Right lobe of liver (tissue), 4 donors: ENCODE data around the gene TARDBP.

ENCODE experiments used
- CTCF ChIP-seq, 4 donors: fragments of 200-600 bp in 3 of 4; fragments of 450-650 bp in 1 of 4; IDR thresholded peaks; one replicate each; pipeline versions ENCODE4 v1.5.1 to v1.8.0; 2016 to 2022; ENCODE audit warnings: antibody characterized with exemption in 4 of 4, mild to moderate bottlenecking in 2 of 4
- POLR2A ChIP-seq: fragments of 450-650 bp; IDR thresholded peaks from one replicate; pipeline ENCODE4 v1.6.1; 2017; ENCODE audit warnings: antibody characterized with exemption, mild to moderate bottlenecking
- donor health status: DM: no; HTN: no; CAD: no.
- donor health status: DM: no; HTN: no; CAD: no.
- donor health status: DM: no; HTN: yes; CAD: no.

- TF ChIP-seq CTCF (IDR thresholded peaks at IDR 0.05) (no peak), POLR2A (no peak)
These were observed 56.4 kb downstream of the TARDBP start for GRCh38 chr1:11068600-11069473.
